GM18870 (cell line): ENCODE data around the gene KANSL3.
"Not testable (repeated sequence)": the region's sequence is repeated elsewhere in the genome, so short reads cannot be mapped to it uniquely, and the experiment has no call there.

Experiments used
- ATAC-seq: cut with Tn5 transposase; IDR thresholded peaks from one replicate; pipeline ENCODE4 v1.9.1; 2021; ENCODE audit warnings: moderate library complexity; ENCODE audit not compliant: unreplicated experiment

The KANSL3 gene

GRCh38 chr2:96564026-96564425, 74.1 kb downstream of the KANSL3 start:
- no peak for ATAC-seq

- ATAC-seq: no peak
These were observed 79.6 kb downstream of the KANSL3 start for GRCh38 chr2:96558485-96558884.

DNA sequence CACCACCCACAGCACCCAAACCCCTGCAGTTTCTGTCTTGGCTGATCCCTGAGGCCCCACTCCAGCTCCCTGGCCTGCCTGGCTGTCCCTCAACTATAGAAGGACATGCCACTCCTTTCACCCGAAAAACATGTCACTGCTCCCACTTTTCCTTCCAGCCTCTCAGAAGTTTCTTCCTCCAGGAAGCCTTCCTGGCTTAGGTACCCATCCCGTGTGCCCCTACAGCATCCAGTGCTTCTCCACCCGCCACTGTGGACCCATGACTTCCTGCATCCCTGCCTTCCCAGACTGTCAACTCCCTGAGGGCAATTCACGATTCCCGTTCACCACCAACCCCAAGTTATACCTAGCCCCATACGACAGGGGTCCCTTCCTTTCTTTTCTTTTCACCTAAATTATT, 80.1 kb downstream of the KANSL3 start:
- no peak for ATAC-seq

GRCh38 chr2:96557421-96557820, 80.7 kb downstream of the KANSL3 start:
- ATAC-seq: not testable (repeated sequence)

DNA sequence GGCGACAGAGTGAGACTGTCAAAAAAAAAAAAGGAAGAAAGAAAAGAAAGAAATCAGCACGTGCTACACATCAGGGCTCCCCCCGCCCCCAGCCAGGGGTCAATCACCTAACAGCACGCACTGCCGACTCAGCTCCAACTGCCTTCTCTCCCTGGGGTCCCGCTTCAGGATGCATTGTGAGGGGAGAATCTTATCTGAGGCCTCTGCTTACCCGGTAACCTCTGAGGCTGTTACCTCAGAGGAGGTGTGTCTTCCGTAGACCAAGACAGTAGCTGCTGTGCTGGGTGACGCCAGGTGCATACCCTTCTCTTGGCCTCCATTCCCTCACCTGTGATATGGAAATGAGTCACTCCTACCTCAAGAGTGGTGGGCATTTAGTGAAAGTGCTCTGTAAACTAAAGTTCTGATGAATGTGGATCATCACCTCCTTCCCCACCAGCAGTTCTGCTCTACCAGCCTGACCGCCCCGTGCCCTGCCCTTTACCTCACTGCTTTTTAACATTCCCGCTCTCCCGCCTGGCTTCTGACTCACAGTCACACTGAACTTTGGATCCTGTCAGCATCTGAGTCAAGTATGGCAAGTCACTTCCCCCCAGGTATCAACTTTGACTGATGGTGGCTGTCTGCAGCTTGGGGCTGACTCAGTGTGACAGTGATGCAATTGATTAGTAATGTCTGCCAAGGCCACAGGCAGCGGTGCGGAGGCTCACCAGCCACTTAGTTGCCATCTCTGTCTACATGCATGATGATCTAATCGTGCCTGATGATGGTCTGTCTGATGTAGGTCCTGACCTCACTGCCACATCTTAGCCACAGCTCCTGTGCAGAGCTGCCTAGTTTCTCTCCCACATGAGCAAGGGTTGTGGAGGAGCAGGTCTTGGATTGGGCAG, 81.4 kb downstream of the KANSL3 start:
- no peak for ATAC-seq

DNA sequence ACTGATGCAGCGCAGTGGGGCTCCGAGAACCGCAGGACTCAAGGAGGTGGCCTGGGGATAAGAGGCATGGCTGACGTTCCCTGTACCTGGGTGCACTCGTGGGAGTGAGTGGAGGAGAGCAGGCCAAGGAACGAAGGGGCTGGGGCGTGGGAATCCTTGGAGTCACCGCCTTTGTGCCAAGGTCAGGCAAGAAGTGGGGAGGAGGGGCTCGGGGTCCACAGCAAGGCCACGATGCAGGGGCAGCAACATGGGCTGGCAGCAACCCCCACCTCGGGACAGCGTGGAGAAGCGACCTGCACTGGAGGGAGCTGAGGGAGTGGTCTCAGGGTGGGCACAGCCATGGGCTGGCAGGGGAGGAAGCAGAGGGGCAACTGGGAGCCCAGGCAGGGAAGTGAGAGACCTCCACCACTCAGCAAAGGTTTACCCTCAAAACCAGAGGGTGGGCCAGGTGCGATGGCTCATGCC, 82.9 kb downstream of the KANSL3 start:
- ATAC-seq: no peak

DNA sequence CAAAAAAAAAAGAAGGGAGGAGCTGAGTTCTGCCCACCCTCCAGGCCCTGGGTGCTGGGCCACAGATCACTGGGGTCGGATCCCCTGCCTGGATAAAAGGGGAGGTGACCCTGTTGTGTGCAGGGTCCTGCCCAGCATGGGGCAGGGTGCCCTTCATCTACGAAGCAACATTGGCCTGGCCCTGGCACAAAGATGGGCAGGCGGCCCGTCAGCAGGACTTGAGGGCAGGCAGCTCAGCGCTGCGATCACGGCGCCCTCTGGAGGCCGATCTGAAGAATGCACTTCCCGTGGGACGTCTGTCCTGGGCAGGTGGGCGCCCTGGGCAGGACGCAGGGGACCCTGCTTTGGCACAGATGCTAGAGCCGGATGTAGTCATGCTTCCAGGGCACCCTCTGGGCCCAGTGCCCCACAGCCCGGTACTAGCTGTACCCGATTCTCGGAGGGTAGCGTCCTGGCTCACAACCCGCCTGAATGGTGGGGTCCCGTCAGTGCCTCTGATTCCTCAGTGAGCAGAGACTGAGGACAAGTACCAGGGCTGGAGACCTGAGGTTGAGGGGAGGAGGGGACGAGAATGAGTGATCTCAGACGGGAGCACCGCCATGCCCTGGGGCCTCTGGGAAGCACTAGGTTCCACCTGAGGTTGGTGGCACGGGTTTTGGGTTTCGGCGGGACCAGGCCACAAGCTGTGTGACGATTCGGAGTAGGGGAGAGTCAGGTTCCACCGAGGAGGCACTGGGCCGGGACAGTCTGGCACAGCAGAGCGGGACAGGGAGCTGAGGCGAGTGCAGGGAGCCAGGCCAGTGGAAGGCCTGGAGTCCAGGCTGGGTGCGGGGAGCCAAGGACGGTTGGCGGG, 83.6 kb downstream of the KANSL3 start:
- no peak for ATAC-seq

- ATAC-seq: not testable (repeated sequence)
These were observed 84.2 kb downstream of the KANSL3 start for GRCh38 chr2:96553957-96554292.

DNA sequence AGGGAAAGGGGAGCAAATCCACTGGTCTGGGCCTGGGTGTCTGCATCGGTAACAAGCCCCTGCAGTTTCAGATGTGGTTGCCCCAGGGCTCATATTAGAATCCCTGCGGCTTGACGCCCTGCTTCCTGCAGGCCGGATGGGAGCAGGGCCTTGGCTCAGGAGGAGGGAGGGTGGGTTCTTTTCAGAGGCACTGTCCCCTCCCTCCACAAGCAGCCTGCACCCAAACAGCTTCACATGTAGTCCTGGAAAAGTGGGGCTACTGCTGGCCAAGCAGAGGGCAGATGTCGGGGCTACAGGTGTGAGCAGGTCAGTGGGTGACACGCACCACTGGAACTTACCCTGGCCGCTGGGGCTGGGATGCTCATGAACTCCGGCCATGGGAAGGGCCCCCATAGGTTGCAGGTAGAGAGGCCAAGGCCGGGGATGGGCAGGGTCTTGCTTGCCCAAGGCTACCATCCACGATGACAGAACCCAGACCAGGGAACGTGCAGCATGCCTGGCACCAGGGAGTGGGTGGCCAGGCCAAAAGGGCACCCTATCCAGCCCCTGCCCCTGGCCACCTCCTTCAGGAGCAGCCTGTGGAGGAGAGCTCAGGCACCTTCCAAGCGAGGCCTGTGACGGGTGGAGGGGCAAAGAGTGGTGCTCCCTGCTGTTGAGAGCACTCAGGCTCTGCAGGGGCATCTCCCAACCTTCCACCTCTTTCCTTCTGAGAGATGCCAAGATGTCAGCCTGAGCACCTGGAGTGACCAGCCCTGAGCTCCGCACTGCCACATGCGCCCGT, 84.7 kb downstream of the KANSL3 start:
- ATAC-seq: no peak

- no peak for ATAC-seq
These were observed 85.6 kb downstream of the KANSL3 start for GRCh38 chr2:96552315-96553175.

DNA sequence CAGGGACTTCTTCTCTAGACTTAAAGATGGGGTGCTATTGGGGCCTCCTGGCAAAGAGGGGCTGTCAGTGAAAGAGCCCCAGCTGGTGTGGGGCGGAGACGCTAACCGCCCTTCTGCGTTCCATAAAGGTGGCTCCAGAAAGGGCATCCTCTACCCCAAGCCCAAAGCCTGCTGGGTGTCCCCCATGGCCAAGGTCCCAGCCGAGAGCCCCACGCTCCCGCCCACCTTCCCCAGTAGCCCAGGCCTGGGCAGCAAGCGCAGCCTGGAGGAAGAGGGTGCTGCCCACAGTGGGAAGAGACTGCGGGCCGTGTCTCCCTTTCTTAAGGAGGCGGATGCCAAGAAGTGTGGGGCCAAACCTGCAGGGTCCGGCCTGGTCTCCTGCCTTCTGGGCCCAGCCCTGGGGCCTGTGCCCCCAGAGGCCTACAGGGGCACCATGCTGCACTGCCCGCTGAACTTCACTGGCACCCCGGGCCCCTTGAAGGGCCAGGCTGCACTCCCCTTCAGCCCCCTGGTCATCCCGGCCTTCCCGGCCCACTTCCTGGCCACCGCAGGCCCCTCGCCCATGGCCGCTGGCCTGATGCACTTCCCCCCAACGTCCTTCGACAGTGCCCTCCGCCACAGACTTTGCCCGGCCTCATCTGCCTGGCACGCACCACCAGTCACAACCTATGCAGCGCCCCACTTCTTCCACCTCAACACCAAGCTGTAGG, 86.4 kb downstream of the KANSL3 start:
- no peak for ATAC-seq

GRCh38 chr2:96550787-96551604, 87.1 kb downstream of the KANSL3 start:
- no peak for ATAC-seq

DNA sequence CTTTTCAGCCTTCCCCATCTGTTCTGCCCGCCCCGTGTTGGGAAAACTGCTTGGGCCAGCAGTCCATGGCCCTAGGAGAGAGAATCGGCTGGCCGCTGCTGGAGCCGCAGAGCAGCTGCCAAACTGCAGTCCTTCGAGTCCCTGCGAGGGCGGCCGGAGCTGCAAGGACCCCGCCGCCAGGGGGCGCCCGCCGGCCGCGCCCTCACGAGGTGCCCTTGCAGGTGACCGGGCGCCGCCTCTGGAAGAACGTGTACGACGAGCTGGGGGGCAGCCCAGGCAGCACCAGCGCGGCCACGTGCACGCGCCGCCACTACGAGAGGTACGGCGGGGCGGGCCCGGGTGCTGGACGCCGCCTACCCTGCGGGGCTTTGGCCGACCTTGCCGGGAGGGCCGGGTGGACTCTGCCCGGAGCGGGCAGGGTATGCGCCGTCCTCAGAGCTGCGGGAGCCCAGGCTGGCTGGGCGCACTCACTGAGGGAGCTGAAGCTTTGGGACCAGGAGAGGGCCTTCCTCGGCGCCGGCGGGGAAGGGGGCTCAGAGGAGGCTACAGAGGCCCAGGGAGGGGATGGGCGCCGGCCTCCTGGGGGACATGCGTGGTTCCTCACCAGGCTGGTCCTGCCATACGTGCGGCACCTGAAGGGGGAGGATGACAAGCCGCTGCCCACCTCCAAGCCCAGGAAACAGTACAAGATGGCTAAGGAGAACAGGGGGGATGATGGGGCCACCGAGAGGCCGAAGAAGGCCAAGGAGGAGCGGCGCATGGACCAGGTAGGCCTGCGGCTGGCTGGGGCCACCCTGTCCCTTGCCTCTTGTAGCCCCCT, 87.9 kb downstream of the KANSL3 start:
- ATAC-seq: no peak

DNA sequence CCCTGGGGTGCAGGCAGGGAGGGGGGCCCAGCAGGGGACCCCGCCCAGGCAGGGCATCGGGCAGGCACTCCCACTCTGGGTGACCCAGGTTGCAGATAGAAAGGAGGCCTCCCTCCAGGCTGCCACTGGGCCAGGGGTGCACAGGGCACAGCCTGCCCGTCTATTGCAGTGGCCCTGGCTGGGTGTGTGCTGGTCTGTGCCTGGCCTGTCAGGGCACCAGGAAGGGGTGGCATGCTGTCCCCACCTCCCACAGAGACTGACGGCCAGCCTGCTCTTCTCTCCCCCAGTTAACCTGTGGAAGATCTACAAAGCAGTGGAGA, 88.7 kb downstream of the KANSL3 start:
- no peak for ATAC-seq

GRCh38 chr2:96548558-96549465, 89.3 kb downstream of the KANSL3 start:
- ATAC-seq: no peak

DNA sequence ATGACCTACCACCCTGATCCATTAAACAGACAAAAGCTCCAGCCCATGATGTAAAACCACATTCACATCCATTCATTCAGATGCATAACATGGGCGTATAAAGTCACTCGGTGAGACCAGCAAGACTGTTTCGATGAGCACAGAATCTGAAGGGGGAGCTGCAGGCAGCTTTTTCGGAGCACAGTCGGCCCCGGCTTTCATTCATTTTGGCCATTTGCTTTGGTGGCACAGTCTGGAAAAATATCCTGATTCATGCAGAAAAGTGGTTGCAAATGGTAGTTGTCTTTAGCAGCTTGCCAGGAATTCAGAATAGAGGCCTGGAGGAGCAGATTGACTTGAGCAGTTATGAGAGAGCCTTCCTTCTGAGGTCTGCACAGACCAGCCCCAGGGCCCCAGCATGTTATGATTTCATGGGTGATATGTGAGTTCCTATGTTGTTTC, 90.4 kb downstream of the KANSL3 start:
- no peak for ATAC-seq

DNA sequence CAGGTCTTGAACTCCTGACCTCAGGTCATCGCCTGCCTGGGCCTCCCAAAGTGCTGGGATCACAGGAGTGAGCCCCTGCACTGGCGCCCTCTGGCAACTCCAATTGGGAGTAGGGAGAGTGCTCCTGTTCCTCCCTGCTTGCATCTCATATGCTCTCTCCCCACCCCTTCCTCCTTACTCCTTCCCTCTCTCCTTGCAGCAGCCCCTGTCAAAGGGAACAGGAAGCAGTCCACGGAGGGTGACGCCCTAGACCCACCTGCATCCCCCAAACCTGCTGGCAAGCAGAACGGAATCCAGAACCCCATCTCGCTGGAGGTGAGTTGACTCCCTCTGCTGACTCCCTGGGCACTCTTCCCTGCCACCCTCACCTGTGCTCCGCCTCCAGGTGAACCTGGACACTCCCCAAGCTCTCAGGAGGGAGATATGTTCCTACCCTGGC, 90.9 kb downstream of the KANSL3 start:
- no peak for ATAC-seq
